RKO (cell line): ENCODE measurements around the gene SARDH.

Source experiments
- DNase-seq: peaks from one replicate; pipeline ENCODE4 v3.0.0-alpha.2; 2016; ENCODE audit warnings: low spot score

The SARDH gene

GRCh38 chr9:133643978-133644760 is 94.0 kb downstream of the SARDH start:
- no peak for DNase-seq

GRCh38 chr9:133643362-133643755 is 94.8 kb downstream of the SARDH start:
- no peak for DNase-seq

GRCh38 chr9:133642708-133643361 is 95.3 kb downstream of the SARDH start:
- no peak for DNase-seq

- DNase-seq: no peak
Measured at GRCh38 chr9:133641861-133642595, 96.1 kb downstream of the SARDH start.

- DNase-seq: no peak
Measured at GRCh38 chr9:133641396-133641655, 96.8 kb downstream of the SARDH start.

GRCh38 chr9:133640580-133641395 is 97.4 kb downstream of the SARDH start:
- no peak for DNase-seq

- DNase-seq: no peak
Measured at GRCh38 chr9:133640160-133640559, 98.0 kb downstream of the SARDH start.

- DNase-seq: no peak
Measured at GRCh38 chr9:133639613-133640012, 98.5 kb downstream of the SARDH start.

GRCh38 chr9:133638711-133639110 is 99.4 kb downstream of the SARDH start:
- no peak for DNase-seq

GRCh38 chr9:133638076-133638475 is 100.1 kb downstream of the SARDH start:
- DNase-seq: no peak

GRCh38 chr9:133637451-133638055 is 100.6 kb downstream of the SARDH start:
- no peak for DNase-seq

GRCh38 chr9:133636902-133637301 is 101.2 kb downstream of the SARDH start:
- no peak for DNase-seq

GRCh38 chr9:133635533-133636531 is 102.3 kb downstream of the SARDH start, which contains the start of gene DBH:
Gene DBH, plus strand, starts transcription at chr9:133636363. Its CDS starts 9 bp downstream, at chr9:133636372.
- DNase-seq: no peak

GRCh38 chr9:133635098-133635497 is 103.1 kb downstream of the SARDH start:
- no peak for DNase-seq

- no peak for DNase-seq
Measured at GRCh38 chr9:133634081-133634691, 104.0 kb downstream of the SARDH start.

- no peak for DNase-seq
Measured at GRCh38 chr9:133633681-133634080, 104.5 kb downstream of the SARDH start.

- DNase-seq: no peak
Measured at GRCh38 chr9:133632806-133633680, 105.1 kb downstream of the SARDH start.

GRCh38 chr9:133631111-133631510 is 107.0 kb downstream of the SARDH start:
- no peak for DNase-seq
